H9 (cell line): Measurements from ENCODE around the gene WDR7. TPM values are rescaled to one million over a fixed set of nuclear protein-coding genes. Genes with fewer than 3 reads are reported as not detected.

Source experiments
- DNase-seq: peaks from one replicate; pipeline ENCODE4 v3.0.0-alpha.2; 2017
- H2AFZ ChIP-seq: one replicate; pipeline ENCODE4 v1.6.1; 2013; ENCODE audit warnings: mild to moderate bottlenecking, low read length, control low read depth, moderate library complexity
- H2AK5ac ChIP-seq: 2 replicates; pipeline ENCODE4 v1.6.1; 2013; ENCODE audit warnings: low read length, control low read depth, mixed read lengths; ENCODE audit not compliant: insufficient read length
- H2BK120ac ChIP-seq: one replicate; pipeline ENCODE4 v1.6.1; 2013; ENCODE audit warnings: low read depth, mild to moderate bottlenecking, low read length, control low read depth, inconsistent platforms; ENCODE audit not compliant: poor library complexity, severe bottlenecking
- H2BK12ac ChIP-seq: 2 replicates; pipeline ENCODE4 v1.6.1; 2013; ENCODE audit warnings: low read length, control low read depth, mixed read lengths, low read depth; ENCODE audit not compliant: insufficient read length
- H2BK15ac ChIP-seq: 2 replicates; pipeline ENCODE4 v1.6.1; 2013; ENCODE audit warnings: low read depth, low read length, control low read depth
- H2BK20ac ChIP-seq: one replicate; pipeline ENCODE4 v1.6.1; 2013; ENCODE audit warnings: low read depth, mild to moderate bottlenecking, low read length, control low read depth, inconsistent platforms; ENCODE audit not compliant: poor library complexity, severe bottlenecking
- H2BK5ac ChIP-seq: 2 replicates; pipeline ENCODE4 v1.6.1; 2013; ENCODE audit warnings: low read length, control low read depth, mixed read lengths; ENCODE audit not compliant: insufficient read length
- H3K14ac ChIP-seq: 2 replicates; pipeline ENCODE4 v1.6.1; 2013; ENCODE audit warnings: low read length, control low read depth; ENCODE audit not compliant: insufficient read depth
- H3K18ac ChIP-seq: 2 replicates; pipeline ENCODE4 v1.6.1; 2013; ENCODE audit warnings: low read depth, mild to moderate bottlenecking, mixed read lengths, low read length, control low read depth; ENCODE audit not compliant: insufficient read length
- H3K23ac ChIP-seq: 2 replicates; pipeline ENCODE4 v1.6.1; 2013; ENCODE audit warnings: low read length, control low read depth, mixed read lengths, low read depth; ENCODE audit not compliant: insufficient read length
- H3K23me2 ChIP-seq: 2 replicates; pipeline ENCODE4 v1.6.1; 2013; ENCODE audit warnings: low read depth, mild to moderate bottlenecking, mixed read lengths, low read length, control low read depth; ENCODE audit not compliant: insufficient read length, poor library complexity, severe bottlenecking
- H3K27ac ChIP-seq: 2 replicates; pipeline ENCODE4 v1.5.1; 2013; ENCODE audit warnings: low read length, control low read depth, mixed read lengths, low read depth; ENCODE audit not compliant: insufficient read length
- H3K27me3 ChIP-seq: 2 replicates; pipeline ENCODE4 v1.6.1; 2013; ENCODE audit warnings: low read length, control low read depth, inconsistent platforms; ENCODE audit not compliant: insufficient read depth
- H3K4ac ChIP-seq: 2 replicates; pipeline ENCODE4 v1.6.1; 2013; ENCODE audit warnings: low read depth, mild to moderate bottlenecking, control low read depth, inconsistent platforms, low read length, moderate library complexity
- H3K4me1 ChIP-seq: 2 replicates; pipeline ENCODE4 v1.6.1; 2013; ENCODE audit warnings: low read length, control low read depth, inconsistent platforms; ENCODE audit not compliant: insufficient read depth
- H3K4me2 ChIP-seq: 2 replicates; pipeline ENCODE4 v1.6.1; 2013; ENCODE audit warnings: low read length, control low read depth, mixed read lengths; ENCODE audit not compliant: insufficient read length, insufficient read depth
- H3K56ac ChIP-seq: 2 replicates; pipeline ENCODE4 v1.6.1; 2013; ENCODE audit warnings: low read depth, mild to moderate bottlenecking, mixed read lengths, low read length, control low read depth; ENCODE audit not compliant: insufficient read length
- H3K79me1 ChIP-seq: 2 replicates; pipeline ENCODE4 v1.6.1; 2013; ENCODE audit warnings: low read depth, mild to moderate bottlenecking, moderate library complexity, low read length, control low read depth, inconsistent platforms; ENCODE audit not compliant: insufficient read depth, poor library complexity, severe bottlenecking
- H3K79me2 ChIP-seq: 2 replicates; pipeline ENCODE4 v1.6.1; 2013; ENCODE audit warnings: low read length, control low read depth, inconsistent platforms; ENCODE audit not compliant: insufficient read depth
- H3K9ac ChIP-seq: 2 replicates; pipeline ENCODE4 v1.6.1; 2013; ENCODE audit warnings: low read length, control low read depth, mixed read lengths; ENCODE audit not compliant: insufficient read length; ENCODE audit errors: extremely low read depth
- H3K9me3 ChIP-seq: one replicate; pipeline ENCODE4 v1.6.1; 2013; ENCODE audit warnings: low read depth, low read length, inconsistent platforms; ENCODE audit not compliant: control insufficient read depth
- H3T11ph ChIP-seq: one replicate; pipeline ENCODE4 v1.6.1; 2013; ENCODE audit warnings: mild to moderate bottlenecking, low read length, control low read depth, inconsistent platforms
- H4K20me1 ChIP-seq: one replicate; pipeline ENCODE4 v1.6.1; 2013; ENCODE audit not compliant: control insufficient read depth, insufficient read length, insufficient read depth
- H4K5ac ChIP-seq: 2 replicates; pipeline ENCODE4 v1.6.1; 2013; ENCODE audit warnings: low read depth, mild to moderate bottlenecking, mixed read lengths, low read length, control low read depth; ENCODE audit not compliant: insufficient read length
- H4K8ac ChIP-seq: replicated peaks from 2 replicates; pipeline ENCODE4 v1.6.1; 2013; ENCODE audit warnings: low read length, control low read depth, mixed read lengths, low read depth; ENCODE audit not compliant: insufficient read length
- H4K91ac ChIP-seq: 2 replicates; pipeline ENCODE4 v1.6.1; 2013; ENCODE audit warnings: low read depth, mild to moderate bottlenecking, moderate library complexity, mixed read lengths, low read length, control low read depth; ENCODE audit not compliant: insufficient read length
- H3K27ac Mint-ChIP-seq, 3 experiments: 2 replicates in 2 of 3; 3 replicates in 1 of 3; pipeline ENCODE4 v1.8.0; 2020 to 2021; ENCODE audit warnings: mixed read lengths in 3 of 3, mild to moderate bottlenecking in 1 of 3, moderate library complexity in 1 of 3
- H3K27me3 Mint-ChIP-seq: 2 replicates; pipeline ENCODE4 v1.8.0; 2021; ENCODE audit warnings: low read depth, mild to moderate bottlenecking, moderate library complexity, mixed read lengths
- H3K36me3 Mint-ChIP-seq, 3 experiments: 2 replicates in 2 of 3; 3 replicates in 1 of 3; pipeline ENCODE4 v1.8.0; 2020 to 2021; ENCODE audit warnings: low read depth in 3 of 3, mixed read lengths in 3 of 3; ENCODE audit not compliant: insufficient read depth in 1 of 3
- H3K4me1 Mint-ChIP-seq, 2 experiments: 2 replicates each; pipeline ENCODE4 v1.8.0; 2020; ENCODE audit warnings: mixed read lengths in 2 of 2
- H3K4me3 Mint-ChIP-seq, 2 experiments: 2 replicates in 1 of 2; 3 replicates in 1 of 2; pipeline ENCODE4 v1.8.0; 2020 to 2021; ENCODE audit warnings: mild to moderate bottlenecking in 2 of 2, mixed read lengths in 2 of 2, moderate library complexity in 1 of 2
- H3K9me3 Mint-ChIP-seq, 2 experiments: 2 replicates in 1 of 2; 3 replicates in 1 of 2; pipeline ENCODE4 v1.8.0; 2020; ENCODE audit warnings: mild to moderate bottlenecking in 2 of 2, mixed read lengths in 2 of 2, moderate library complexity in 1 of 2
- CTCF ChIP-seq: fragments of 200-600 bp; sonication (generic); conservative IDR thresholded peaks from 3 replicates; pipeline ENCODE4 v1.8.0; 2021; ENCODE audit warnings: antibody characterized with exemption, mild to moderate bottlenecking
- WGBS: extraction: QIAGEN DNeasy Blood & Tissue Kit; methylation state at CpG from one replicate; pipeline ENCODE4 v1.1.7; 2013; ENCODE audit warnings: missing lambda C conversion rate, low lambda C conversion rate, mixed read lengths; ENCODE audit not compliant: insufficient read length; ENCODE audit errors: extremely low coverage; 5-methylcytosine and 5-hydroxymethylcytosine counted together
- total RNA-seq: library from RNA; stranded (reverse); gene quantifications from 2 replicates; pipeline ENCODE4 v1.2.1, GENCODE V29; 2021

Gene WDR7
- total RNA-seq, 1 experiment from 2014 or later: 14.8 TPM

DNA sequence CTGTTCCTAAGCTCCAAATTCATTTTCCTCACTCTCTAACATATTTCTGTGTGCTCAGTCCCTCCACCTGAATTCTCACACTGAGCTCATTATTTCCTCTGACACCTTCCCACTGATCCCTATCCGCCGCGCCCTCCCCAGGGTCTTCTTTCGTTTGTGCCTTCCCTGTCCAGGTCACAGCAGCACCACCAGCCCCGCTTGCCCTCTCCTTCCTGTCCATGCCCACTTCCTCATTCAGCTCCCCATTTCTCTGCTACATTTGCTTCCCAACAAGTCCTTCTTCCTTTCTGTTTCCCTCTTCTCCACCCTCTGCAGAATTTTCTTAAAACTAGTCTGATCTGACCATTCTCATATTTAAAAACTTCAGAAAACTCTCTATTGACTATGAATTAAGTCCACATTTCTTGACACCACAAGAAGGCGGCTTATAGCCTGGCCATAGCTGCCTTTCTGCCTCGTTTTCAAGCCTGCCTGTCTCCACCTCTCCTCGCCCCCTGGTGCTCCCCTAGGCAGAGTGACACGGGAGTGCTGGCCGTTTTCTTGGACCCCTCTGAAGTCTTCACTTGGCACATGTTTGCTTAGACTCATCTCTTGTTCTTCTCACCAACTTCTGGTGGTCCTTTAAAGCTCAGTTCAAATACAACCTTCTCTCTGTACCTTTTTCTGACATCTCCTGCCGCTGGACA, 357.0 kb downstream of the WDR7 start:
- no peaks in the 10 kb centered on the region for H3K79me1 ChIP-seq
- Mint-ChIP-seq H3K9me3 (no peaks in the 10 kb centered on the region), H3K4me3 (no peak overlapping the region), H3K4me1 (peaks cover 7 to 9% of the 10 kb centered on the region in 2 experiments), H3K27me3 (no peaks in the 10 kb centered on the region; the same call in 1 of the 2 replicates), H3K36me3 (no peaks in the 10 kb centered on the region), H3K27ac (no peak overlapping the region)
- no peaks in the 10 kb centered on the region; the same call in 1 of the 2 replicates for H3K4me1 ChIP-seq
- H3K27ac ChIP-seq: no peak overlapping the region
- H2BK20ac ChIP-seq: no peak overlapping the region
- no peak overlapping the region for H2BK120ac ChIP-seq
- no peaks in the 10 kb centered on the region for H3K27me3 ChIP-seq
- H3K14ac ChIP-seq: no peak overlapping the region
- no peak overlapping the region for H2BK15ac ChIP-seq
- no peak overlapping the region for H3K4me2 ChIP-seq
- H3K18ac ChIP-seq: no peak overlapping the region
- TF ChIP-seq CTCF: no peak
- H3K23ac ChIP-seq: no peak overlapping the region
- H4K91ac ChIP-seq: no peak overlapping the region
- H3K4ac ChIP-seq: no peak overlapping the region
- no peaks in the 10 kb centered on the region for H3K23me2 ChIP-seq
- no peak overlapping the region for H3K9ac ChIP-seq
- H4K8ac ChIP-seq: no peak overlapping the region
- no peak overlapping the region for H4K5ac ChIP-seq
- H2AK5ac ChIP-seq: no peak overlapping the region
- no peak overlapping the region for H2BK12ac ChIP-seq
- DNase-seq: peak; percentile 33
- no peak overlapping the region for H2BK5ac ChIP-seq
- H3K9me3 ChIP-seq: no peaks in the 10 kb centered on the region
- H3K56ac ChIP-seq: no peak overlapping the region
- no CpG with 5 or more reads among the region's 11 CpGs for WGBS
- H4K20me1 ChIP-seq: no peaks in the 10 kb centered on the region
- no peaks in the 10 kb centered on the region for H3K79me2 ChIP-seq
- H2AFZ ChIP-seq: no peak overlapping the region
- H3T11ph ChIP-seq: no peak overlapping the region
